ENCODE measurements around the gene LYZ.

The LYZ gene

GRCh38 chr12:69389831-69390230, 41.6 kb downstream of the LYZ start:
- DNase-seq = no peak

GRCh38 chr12:69392179-69392928, 44.2 kb downstream of the LYZ start:
- no peak for DNase-seq

DNA sequence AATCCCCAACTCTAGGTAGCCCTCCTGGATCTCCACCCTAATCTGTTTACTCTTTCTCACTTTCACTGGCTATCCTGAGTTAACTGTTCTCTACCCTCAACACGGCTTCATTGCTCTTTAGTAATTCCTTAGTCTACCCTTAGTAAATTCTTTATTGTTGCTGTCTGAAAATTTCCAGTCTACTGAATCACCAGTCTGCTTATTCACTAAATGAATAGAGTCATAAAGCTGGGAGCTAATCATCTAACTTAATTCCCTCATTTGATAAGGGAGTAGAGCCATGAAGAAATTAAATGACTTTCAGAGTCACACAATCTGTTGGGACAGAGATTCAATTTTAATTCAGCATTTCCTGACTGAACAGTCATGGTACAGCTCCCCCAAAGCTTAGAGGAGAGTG, 47.9 kb downstream of the LYZ start:
- no peak for DNase-seq

GRCh38 chr12:69396963-69397362, 48.8 kb downstream of the LYZ start:
- DNase-seq = no peak

DNA sequence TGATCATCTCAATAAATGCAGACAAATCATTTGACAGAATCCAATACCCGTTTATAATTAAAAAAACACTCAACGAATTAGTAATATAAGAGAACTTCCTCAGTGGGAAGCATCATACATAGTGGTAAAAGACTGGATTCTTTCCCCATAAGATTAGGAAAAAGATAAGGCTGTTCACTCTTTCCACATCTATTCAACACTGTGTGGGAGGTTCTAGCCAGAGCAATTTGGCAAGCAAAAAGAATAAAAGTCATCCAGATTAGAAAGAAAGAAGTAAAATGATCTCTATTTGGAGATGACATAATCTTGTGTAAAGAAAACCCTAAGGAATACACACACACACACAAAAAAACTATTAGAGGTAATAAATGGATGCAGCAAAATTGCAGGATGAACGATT, 49.8 kb downstream of the LYZ start:
- no peak for DNase-seq

GRCh38 chr12:69401940-69402339, 53.8 kb downstream of the LYZ start:
- no peak for DNase-seq
